ENCODE measurements around the gene C16orf46. TPM values are rescaled to one million over a fixed set of nuclear protein-coding genes. Genes with fewer than 3 reads are reported as not detected.
A peak's percentile ranks its signal among the peaks of the same experiment; 100 is the strongest.

Gene C16orf46
- total RNA-seq, result 1.5 TPM in 1 of 2 replicates, not detected in the other
- long read RNA-seq, partial matches to known transcripts, result 0 of 1 reads
- long read RNA-seq, other reads (novel, unspliced or antisense), result 0 of 1 reads

GRCh38 chr16:81077076-81077940 lies at the start of gene C16orf46:
TSS of gene C16orf46 (minus strand) at chr16:81077238. CDS start at chr16:81063955, 13,283 bp downstream.
- peak; percentile 99 for DNase-seq (ENCODE audit: extremely low spot score, unreplicated experiment)
- Mint-ChIP-seq H3K27ac (ENCODE audit: unreplicated experiment) (no peak within 1 kb of the TSS), H3K4me3 (ENCODE audit: unreplicated experiment) (no peak within 1 kb of the TSS), H3K4me1 (ENCODE audit: unreplicated experiment) (peaks cover 6% of the 10 kb centered on the region), H3K36me3 (ENCODE audit: unreplicated experiment) (no peaks in the 10 kb centered on the region), H3K27me3 (ENCODE audit: unreplicated experiment) (no peaks in the 10 kb centered on the region), H3K9me3 (ENCODE audit: unreplicated experiment) (no peaks in the 10 kb centered on the region)
- TF ChIP-seq CTCF (IDR thresholded peaks at IDR 0.05), result no peak

GRCh38 chr16:81123092-81123852 lies 46.2 kb upstream of the C16orf46 start:
- Mint-ChIP-seq H3K27ac (ENCODE audit: unreplicated experiment) (no peak overlapping the region), H3K9me3 (ENCODE audit: unreplicated experiment) (no peaks in the 10 kb centered on the region), H3K36me3 (ENCODE audit: unreplicated experiment) (no peaks in the 10 kb centered on the region), H3K4me3 (ENCODE audit: unreplicated experiment) (no peak overlapping the region), H3K27me3 (ENCODE audit: unreplicated experiment) (peaks cover 6% of the 10 kb centered on the region), H3K4me1 (ENCODE audit: unreplicated experiment) (no peaks in the 10 kb centered on the region)
- no peak for TF ChIP-seq CTCF (IDR thresholded peaks at IDR 0.05)
- DNase-seq (ENCODE audit: extremely low spot score, unreplicated experiment), result no peak

- no peak for TF ChIP-seq CTCF (IDR thresholded peaks at IDR 0.05)
- H3K27me3 Mint-ChIP-seq (ENCODE audit: unreplicated experiment), result peaks cover 8% of the 10 kb centered on the region
- H3K36me3 Mint-ChIP-seq (ENCODE audit: unreplicated experiment), result no peaks in the 10 kb centered on the region
- no peak overlapping the region for H3K4me3 Mint-ChIP-seq (ENCODE audit: unreplicated experiment)
- no peaks in the 10 kb centered on the region for H3K9me3 Mint-ChIP-seq (ENCODE audit: unreplicated experiment)
- no peak for DNase-seq (ENCODE audit: extremely low spot score, unreplicated experiment)
- H3K4me1 Mint-ChIP-seq (ENCODE audit: unreplicated experiment), result no peaks in the 10 kb centered on the region
- no peak overlapping the region for H3K27ac Mint-ChIP-seq (ENCODE audit: unreplicated experiment)
Measured at GRCh38 chr16:81121474-81121990, 44.5 kb upstream of the C16orf46 start.

- Mint-ChIP-seq H3K9me3 (ENCODE audit: unreplicated experiment) (no peaks in the 10 kb centered on the region), H3K4me1 (ENCODE audit: unreplicated experiment) (no peaks in the 10 kb centered on the region)
- DNase-seq (ENCODE audit: extremely low spot score, unreplicated experiment), result no peak
Measured at GRCh38 chr16:81117436-81117835, 40.4 kb upstream of the C16orf46 start.

More at GRCh38 chr16:81117436-81117835, 40.4 kb upstream of the C16orf46 start:
- Mint-ChIP-seq H3K27me3 (ENCODE audit: unreplicated experiment) (peaks cover 10% of the 10 kb centered on the region), H3K36me3 (ENCODE audit: unreplicated experiment) (no peaks in the 10 kb centered on the region), H3K4me3 (ENCODE audit: unreplicated experiment) (no peak overlapping the region), H3K27ac (ENCODE audit: unreplicated experiment) (no peak overlapping the region)
- TF ChIP-seq CTCF (IDR thresholded peaks at IDR 0.05), result no peak

Measured in osteocyte (in vitro differentiated cells).